GM19043 (cell line): ENCODE results near the gene EPPIN.

Experiments
- ATAC-seq: cut with Tn5 transposase; IDR thresholded peaks from one replicate; pipeline ENCODE4 v1.9.1; 2021; ENCODE audit warnings: low read depth; ENCODE audit not compliant: unreplicated experiment

The EPPIN gene

GRCh38 chr20:45539382-45539781, 7.8 kb downstream of the EPPIN start, which contains the start of gene WFDC6:
WFDC6 (minus strand) TSS chr20:45539482; CDS start chr20:45539407, 75 bp downstream.
- ATAC-seq: no peak

DNA sequence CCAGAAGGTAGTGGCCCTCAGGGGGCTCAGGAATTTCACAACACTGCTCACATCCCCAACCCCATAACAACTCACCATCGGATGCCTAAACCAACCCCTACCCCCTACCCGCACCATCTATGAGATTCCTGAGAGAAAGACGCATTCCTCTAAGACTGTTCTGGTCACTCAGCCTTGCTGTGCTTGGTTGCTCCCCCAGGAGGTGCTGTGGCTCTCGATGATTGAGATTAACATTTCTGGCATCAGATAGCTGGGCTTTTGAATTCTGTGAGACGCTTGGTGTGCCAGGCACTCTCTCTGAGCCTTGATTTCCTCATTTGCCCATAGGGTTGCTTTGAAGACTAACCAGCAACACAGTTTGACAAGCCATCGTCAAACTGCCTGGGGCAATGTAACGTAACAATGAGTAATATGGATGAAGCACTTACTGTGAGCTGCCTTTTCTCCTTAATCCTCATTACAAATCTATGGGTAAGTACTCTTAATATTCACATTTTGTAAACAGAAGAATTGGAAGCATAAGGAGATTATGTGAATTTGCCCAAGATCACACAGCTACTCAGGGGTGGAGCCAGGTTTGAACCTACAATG, 8.9 kb downstream of the EPPIN start:
- no peak for ATAC-seq

DNA sequence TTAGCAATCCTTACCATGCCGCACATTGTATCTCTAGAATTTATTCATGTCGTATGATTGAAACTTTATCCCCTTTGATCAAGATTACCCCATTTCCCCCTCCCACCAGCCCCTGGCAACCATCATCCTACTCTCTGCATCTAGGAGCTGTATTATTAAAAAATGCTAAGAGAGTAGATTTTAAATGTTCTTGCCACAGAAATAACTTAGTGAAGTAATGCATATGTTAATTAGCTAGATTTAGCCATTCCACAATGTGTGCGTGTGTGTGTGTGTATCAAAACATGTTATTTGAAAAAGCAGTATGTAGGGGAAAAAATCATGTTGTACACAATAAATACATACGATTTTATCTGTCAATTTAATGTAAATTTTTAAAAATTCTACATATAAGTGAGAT, 19.9 kb downstream of the EPPIN start:
- ATAC-seq: no peak

DNA sequence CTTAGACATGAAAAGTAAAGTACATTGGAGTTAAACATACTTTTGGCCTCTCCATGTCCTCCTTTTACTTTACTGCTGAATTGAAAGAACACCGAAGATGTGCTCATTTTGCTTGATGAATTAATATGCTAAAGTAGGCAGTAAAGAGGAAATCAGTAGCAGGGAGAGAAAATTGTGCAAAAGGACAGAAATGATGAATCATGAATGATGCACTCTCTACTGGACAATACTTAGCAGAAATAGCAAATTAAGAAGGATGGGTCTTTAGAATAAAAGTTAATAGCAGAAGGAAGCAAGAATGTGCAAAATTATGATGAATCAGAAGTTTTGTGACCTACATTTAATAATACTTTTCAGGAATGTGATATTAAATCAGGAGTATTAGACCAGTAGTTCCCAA, 23.4 kb downstream of the EPPIN start:
- ATAC-seq: no peak

DNA sequence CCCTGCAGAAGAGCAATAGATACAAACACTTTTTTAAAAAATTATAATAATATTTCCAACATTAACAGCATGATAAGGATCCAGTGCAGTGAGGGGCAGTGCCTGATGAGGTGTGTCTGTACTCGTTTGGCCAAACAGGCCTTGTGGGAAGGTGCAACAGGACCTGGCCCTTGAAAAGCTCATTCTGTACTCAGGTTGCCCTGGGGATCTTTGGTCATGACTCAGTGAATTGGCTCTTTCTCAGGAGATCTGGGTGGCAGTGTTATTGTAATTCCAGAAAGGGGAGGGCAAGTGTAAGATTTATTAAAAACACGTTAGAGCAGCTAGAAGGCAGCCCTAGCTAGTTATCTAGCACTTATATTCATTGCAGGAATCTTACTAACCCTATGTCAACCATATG, 28.9 kb downstream of the EPPIN start:
- ATAC-seq: no peak

- no peak for ATAC-seq
These were observed 31.9 kb downstream of the EPPIN start, which contains the start of gene SPINT3 for GRCh38 chr20:45515147-45515913. SPINT3 (minus strand) TSS chr20:45515622; CDS start chr20:45515608, 14 bp downstream.

DNA sequence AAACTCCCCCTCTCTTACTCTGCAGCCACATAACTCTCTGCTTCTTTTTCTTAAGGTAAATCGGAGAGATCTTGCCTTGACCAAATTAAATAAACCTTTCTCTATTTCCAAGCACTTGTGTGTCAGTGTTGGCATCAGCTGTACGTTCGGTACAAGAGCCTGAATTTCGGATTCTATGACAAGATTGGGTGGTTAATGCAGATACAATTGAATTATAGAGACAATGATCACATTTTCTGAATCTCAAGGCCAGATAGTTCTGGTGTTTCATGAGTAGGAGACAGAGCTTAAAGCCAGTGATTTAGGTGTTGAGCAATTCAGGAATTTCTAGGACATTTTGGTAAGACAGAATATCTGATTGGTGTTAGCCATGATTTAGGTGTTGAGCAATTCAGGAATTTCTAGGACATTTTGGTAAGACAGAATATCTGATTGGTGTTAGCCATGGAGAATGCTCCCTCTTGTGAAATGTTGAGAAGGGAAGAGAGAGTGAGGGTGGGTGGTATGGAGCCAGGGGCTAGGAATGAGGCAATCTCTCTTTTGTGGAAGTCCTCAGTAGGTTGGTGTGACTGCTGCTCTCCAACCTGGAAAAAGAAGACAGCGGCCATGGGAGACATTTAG, 36.8 kb downstream of the EPPIN start:
- no peak for ATAC-seq

GRCh38 chr20:45509091-45509490, 38.1 kb downstream of the EPPIN start:
- no peak for ATAC-seq

GRCh38 chr20:45508068-45508886, 38.9 kb downstream of the EPPIN start:
- no peak for ATAC-seq

DNA sequence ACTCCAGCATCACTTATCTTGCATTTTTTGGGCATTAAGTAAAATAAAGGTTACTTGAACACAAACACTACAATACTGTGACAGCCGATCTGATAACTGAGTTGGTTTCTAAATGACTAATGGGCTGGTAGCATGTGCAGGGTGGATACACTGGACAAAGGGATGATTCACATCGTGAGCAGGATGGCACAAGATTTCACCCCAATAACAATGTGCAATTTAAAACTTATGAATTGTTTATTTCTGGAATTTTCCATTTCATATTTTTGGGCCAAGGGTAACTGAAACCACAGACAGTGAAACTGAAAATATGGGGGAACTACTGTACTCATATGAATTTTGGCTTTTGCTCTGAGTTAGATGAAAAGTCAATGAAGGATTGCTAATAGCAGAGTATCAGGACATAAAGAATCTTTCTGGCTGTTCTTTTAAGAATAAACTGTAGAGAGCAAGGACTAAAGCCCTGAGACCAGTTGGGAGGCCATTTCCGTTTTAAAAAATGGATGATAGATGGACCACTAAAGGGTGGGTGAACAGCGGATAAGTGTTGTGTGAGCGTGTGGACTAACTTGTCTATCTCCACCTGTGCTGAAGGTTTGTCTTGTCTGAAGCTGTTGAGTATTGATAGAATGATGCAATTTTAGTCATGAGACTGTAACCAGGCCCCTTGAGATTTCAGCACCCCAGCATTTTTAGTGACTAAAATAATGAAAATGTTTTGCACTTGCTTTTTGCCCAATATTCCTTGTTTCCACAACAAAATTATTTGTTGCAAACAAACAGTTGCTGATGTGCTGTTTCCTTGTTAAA, 40.0 kb downstream of the EPPIN start:
- ATAC-seq: no peak

DNA sequence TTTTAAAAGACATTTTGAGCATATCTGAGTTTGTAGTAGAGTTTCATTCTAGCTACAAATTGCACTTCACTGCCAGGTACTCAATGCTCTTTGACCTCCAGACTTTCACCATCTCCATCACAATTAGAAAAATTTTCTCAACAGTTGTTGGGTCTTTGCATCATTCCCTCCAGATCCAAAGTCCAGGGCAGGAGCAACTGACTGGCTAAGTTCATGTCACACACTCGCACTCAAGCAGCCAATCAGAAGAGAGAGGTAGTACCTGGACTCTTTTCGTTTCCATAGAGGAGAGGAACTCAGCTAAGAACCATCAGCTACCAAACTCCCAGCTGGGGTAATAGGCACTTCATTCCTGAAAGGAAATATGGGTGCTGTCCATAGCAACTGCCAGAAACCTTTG, 40.8 kb downstream of the EPPIN start:
- ATAC-seq: no peak

GRCh38 chr20:45503403-45503802, 43.8 kb downstream of the EPPIN start:
- no peak for ATAC-seq

GRCh38 chr20:45502561-45502960, 44.6 kb downstream of the EPPIN start:
- ATAC-seq: no peak

- no peak for ATAC-seq
These were observed 45.6 kb downstream of the EPPIN start for GRCh38 chr20:45501600-45501999.

- ATAC-seq: no peak
These were observed 47.2 kb downstream of the EPPIN start for GRCh38 chr20:45500022-45500421.

- no peak for ATAC-seq
These were observed 49.2 kb downstream of the EPPIN start for GRCh38 chr20:45497971-45498494.

DNA sequence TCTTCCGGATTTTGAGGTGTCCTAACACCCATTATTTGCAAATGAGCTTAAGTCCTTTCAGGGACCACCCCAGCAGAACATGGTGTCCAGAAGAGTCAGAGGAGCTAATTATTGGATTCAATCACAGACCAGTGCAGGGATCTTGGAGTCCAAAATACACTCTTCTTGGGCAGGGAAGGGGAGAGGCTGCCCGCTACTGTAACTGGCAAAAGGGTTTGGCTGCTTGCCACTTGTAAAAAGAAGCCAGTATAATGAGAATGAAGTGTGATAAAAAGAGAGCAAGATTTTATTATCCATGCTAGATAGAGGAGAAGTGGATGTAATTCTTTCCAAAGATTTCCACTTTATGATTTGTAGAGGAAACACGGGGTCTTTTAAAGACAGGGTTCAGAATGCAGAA, 51.0 kb downstream of the EPPIN start:
- ATAC-seq: no peak

DNA sequence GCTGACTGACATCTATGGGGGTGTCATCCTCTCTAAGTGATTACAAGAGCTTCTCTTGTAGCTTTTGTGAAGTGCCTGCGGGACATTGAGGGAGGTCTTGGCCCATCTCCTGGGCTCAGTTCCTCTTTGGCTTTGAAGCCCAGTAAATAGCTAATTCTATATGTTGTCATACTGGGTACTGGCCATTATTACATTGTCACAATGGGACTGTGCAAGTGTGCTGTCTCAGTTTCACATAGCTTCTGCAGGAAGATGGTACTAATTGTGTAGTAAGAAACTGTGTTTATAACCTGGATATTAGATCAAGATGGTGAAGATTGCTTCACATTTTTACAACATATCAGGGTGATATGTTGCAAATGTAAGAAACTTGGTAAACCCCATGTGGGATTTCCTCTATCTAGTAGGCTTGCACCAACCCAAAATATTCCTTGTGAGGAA, 51.7 kb downstream of the EPPIN start:
- no peak for ATAC-seq
